HG03025 (cell line): ENCODE results near the gene PMM1.
"Not testable (repeated sequence)": the region's sequence is repeated elsewhere in the genome, so short reads cannot be mapped to it uniquely, and the experiment has no call there.

Experiments used
- ATAC-seq: cut with Tn5 transposase; IDR thresholded peaks from one replicate; pipeline ENCODE4 v1.9.1; 2021; ENCODE audit warnings: mild to moderate bottlenecking, moderate library complexity; ENCODE audit not compliant: unreplicated experiment, low FRiP score

The PMM1 gene

DNA sequence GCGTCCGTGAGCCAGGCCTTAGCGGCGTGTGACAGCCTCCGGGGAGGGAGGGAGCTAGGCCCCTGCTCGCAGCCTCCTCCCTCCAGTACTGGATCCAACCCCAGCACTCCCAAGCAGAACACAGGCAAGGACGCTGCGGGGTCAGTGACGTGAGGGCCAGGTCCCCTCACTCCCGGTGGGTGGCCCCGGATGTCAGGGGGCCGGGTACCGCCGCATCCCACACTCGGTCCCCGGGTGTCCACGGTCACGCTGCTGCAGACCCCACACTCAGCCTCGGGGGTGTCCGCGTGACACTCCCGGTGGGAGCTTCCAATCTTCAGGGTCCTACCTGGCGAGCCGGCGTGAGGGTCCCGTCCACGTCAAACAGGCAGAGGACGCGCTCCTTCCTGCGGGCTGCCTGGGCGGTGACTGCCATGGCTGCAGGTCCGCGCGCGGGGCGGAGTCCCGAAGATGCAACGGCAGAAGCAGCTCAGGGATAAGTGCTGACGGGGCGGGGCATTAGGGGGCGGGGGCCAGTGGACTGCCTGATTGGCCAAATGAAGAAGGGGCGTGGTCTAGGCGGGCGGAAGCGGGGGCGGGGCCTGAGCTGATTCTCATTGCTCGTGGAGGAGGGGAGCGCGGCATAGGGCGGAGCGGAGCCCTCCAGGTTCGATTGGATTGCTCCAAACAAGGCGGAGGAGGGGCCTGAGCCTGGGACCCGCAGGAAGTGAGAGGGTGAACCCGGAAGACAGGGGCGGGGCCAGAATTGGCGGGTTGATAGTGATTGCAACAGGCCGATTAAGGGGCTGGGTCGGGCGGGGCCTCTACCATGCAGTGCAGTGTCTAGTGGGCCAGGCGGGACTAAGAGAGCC, at the start of gene PMM1:
PMM1 (minus strand) TSS at position 450 of the 851 bp plus-strand sequence; CDS start at position 415, 35 bp downstream.
- ATAC-seq = peak; percentile 82

GRCh38 chr22:41638748-41639147, 49.1 kb upstream of the PMM1 start:
- ATAC-seq = no peak

- ATAC-seq = no peak
Observed at GRCh38 chr22:41638124-41638523, 48.5 kb upstream of the PMM1 start.

- ATAC-seq = not testable (repeated sequence)
Observed at GRCh38 chr22:41637623-41638022, 48.0 kb upstream of the PMM1 start.

GRCh38 chr22:41636467-41636866, 46.8 kb upstream of the PMM1 start:
- ATAC-seq = no peak

DNA sequence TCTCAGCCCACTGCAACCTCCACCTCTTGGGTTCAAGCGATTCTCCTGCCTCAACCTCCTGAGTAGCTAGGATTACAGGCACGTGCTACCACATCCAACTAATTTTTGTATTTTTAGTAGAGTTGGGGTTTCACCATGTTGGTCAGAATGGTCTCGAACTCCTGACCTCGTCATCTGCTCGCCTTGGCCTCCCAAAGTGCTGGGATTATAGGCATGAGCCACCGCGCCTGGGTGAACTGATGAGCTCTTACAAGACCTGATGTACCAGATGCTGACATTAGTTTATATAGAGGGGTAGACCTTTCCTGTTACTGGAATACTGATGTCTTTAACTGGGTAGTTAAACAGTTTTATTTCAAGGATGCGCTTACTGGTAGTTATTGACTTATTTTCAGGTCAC, 45.0 kb upstream of the PMM1 start:
- ATAC-seq = not testable (repeated sequence)

DNA sequence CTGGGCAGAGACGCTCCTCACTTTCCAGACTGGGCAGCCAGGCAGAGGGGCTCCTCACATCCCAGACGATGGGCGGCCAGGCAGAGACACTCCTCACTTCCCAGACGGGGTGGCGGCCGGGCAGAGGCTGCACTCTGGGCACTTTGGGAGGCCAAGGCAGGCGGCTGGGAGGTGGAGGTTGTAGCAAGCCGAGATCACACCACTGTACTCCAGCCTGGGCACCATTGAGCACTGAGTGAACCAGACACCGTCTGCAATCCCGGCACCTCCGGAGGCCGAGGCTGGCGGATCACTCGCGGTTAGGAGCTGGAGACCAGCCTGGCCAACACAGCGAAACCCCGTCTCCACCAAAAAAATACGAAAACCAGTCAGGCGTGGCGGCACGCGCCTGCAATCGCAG, 42.0 kb upstream of the PMM1 start:
- not testable (repeated sequence) for ATAC-seq

GRCh38 chr22:41631115-41631514, 41.5 kb upstream of the PMM1 start:
- not testable (repeated sequence) for ATAC-seq

DNA sequence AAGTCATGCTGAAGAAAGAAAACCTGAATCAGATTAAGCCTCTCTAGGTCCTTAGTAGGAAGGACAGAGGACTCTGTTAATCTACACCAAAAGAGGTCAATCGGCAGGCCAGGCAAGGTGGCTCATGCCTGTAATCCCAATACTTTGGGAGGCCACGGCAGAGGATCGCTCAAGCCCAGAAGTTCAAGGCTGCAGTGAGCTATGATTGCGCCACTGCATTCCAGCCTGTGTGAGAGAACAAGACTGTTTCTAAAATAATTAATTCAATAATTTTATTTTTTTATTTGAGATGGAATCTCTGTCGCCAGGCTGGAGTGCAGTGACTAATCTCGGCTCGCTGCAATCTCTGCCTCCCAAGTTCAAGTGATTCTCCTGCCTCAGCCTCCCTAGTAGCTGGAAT, 35.9 kb upstream of the PMM1 start:
- no peak for ATAC-seq

- no peak for ATAC-seq
Observed at GRCh38 chr22:41621911-41622179, 32.2 kb upstream of the PMM1 start.

DNA sequence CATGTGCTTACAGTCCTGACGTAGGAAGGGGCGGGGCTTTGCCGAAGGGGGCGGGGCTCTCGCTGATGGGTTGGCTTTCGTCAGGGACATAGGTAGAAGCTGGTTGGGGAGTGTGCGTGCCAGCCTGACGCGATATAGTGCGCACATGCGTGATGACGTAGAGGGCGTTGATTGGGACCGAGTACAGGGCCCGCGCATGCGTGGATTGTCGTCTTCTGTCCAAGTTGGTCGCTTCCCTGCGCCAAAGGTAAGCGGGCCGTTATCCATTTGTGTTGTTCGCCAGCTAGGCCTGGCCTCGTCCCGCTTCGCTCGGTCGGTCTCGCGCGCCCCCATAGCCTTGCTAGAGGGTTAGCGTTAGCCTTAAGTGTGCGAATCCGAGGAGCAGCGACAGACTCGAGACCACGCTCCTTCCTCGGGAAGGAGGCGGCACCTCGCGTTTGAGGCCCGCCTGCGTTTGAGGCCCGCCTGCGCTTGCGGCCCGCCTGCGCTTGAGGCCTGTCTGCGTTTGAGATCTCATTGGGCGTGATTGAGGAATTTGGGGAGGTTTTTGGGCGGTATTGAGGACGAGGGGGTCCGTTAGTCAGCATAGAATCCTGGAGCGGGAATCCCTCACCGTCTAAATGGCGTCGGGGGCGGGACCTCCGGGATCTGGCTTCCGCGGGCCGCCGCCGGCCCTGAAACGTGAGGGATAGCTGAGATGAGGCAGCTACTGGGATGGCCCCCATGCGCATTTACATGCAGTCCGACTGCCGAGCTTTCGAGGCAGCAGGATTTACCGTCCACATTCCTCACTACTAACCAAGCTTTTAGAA, 31.7 kb upstream of the PMM1 start, which contains the start of gene XRCC6:
XRCC6 (plus strand) TSS at position 197 of the 812 bp plus-strand sequence. CDS start 710 bp downstream, outside the sequence.
- ATAC-seq = peak; percentile 74

DNA sequence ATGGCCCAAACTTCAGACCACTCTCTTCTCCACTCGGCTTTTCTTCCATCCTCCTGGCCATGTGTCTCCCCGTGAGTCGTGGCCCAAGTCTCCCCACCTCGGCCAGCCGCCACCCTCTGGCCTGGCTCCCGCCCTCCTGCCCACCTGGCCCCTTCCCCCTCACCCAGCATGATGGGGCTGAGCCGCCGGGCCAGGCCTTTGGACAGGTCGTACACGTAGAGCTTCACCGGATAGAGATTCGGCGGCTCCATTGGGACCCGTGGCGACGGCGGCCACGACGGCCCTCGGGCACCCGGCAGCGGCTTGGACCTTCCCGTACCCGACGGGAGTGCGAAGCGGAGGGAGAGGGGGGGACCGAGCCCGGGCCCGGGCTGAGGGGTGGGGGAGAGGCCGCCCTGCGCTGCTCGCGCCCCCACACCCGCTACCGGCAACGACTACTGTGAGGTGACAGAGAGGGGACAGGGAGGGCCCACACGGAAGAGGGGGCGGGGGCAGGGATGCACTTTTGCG, 31.0 kb upstream of the PMM1 start, which contains the start of gene DESI1:
DESI1 (minus strand) TSS at position 455 of the 510 bp plus-strand sequence; CDS start at position 251, 204 bp downstream.
- peak; percentile 34 for ATAC-seq

GRCh38 chr22:41619979-41620588, 30.4 kb upstream of the PMM1 start:
- peak; percentile 20 for ATAC-seq

DNA sequence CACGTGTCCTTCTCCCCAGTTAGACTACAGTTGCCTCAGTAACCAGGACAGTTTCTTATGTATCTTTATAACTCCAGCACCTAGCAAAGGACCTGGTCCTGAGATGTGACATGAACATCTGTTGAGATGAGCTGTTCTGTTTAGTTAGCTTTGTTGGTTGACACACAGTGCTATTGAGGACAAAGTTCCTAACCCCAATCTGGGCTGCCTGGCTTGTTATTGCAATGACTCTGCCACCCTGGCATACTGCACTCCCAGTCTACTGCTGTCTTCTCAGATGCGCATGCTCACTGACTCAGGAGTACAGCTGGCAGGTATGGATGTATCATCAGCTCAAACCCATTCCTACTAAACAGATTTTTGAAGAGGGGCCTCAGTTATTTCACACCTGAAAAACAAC, 23.8 kb upstream of the PMM1 start:
- ATAC-seq = no peak

GRCh38 chr22:41612603-41613306, 23.1 kb upstream of the PMM1 start:
- ATAC-seq = no peak

GRCh38 chr22:41608386-41608785, 18.7 kb upstream of the PMM1 start:
- ATAC-seq = no peak

DNA sequence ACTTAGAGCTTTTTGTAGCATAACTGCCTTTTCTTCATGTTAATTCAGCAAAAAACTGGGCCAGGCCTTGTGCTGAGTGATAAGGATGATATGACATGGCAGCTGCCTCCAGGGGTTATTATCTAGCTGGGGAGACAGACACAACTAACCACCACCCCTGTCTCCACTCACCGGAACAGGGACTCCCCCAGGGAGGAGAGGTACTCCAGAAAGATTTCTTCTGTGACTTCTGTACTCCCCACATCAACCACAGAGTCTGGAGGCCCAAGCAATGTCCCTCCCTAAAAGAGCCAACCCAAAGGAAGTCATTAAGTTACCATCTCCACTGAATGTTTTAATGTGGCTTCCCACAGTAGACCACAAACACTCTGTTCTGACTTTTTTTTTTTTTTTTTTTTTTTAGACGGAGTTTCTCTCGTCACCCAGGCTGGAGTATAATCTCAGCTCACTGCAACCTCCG, 14.3 kb upstream of the PMM1 start:
- no peak for ATAC-seq

- ATAC-seq = no peak
Observed at GRCh38 chr22:41600976-41601375, 11.3 kb upstream of the PMM1 start.

GRCh38 chr22:41598891-41599635, 9.4 kb upstream of the PMM1 start:
- ATAC-seq = no peak
